ENCODE measurements around the gene KRTAP8-1. TPM values are rescaled to one million over a fixed set of nuclear protein-coding genes. Genes with fewer than 3 reads are reported as not detected.

KRTAP8-1 gene
- total RNA-seq, result not detected

- Histone ChIP-seq H3K36me3 (no peaks in the 10 kb centered on the region), H3K4me3 (no peak within 1 kb of the TSS), H3K27ac (replicated peaks in 1 of 4) (no peak within 1 kb of the TSS), H3K9me3 (no peaks in the 10 kb centered on the region), H3K27me3 (peaks cover 0 to 3% (median 0%) of the 10 kb centered on the region in 4 donors), H3K4me1 (no peaks in the 10 kb centered on the region)
- WGBS, result 95% methylated on average over 4 of the region's 5 CpGs
- intact Hi-C loops (cut with DNase I), result no loop called here
- TF ChIP-seq POLR2A (IDR thresholded peaks at IDR 0.05; ENCODE audit: low read depth) (no peak), POLR2AphosphoS5 (IDR thresholded peaks at IDR 0.05) (no peak), EP300 (IDR thresholded peaks at IDR 0.05) (no peak), CTCF (IDR thresholded peaks at IDR 0.05) (no peak)
- DNase-seq (ENCODE audit: extremely low spot score), result no peak
Observed at GRCh38 chr21:30813174-30813573, at the start of gene KRTAP8-1. KRTAP8-1 (minus strand) TSS chr21:30813274; CDS start chr21:30813220, 54 bp downstream.

- intact Hi-C loops (cut with DNase I), result no loop called here
- H3K27me3 ChIP-seq, result no peaks in the 10 kb centered on the region
- H3K4me1 ChIP-seq, result no peaks in the 10 kb centered on the region
- H3K4me3 ChIP-seq, result no peak overlapping the region
- peaks cover 0 to 14% (median 2%) of the 10 kb centered on the region in 4 donors for H3K9me3 ChIP-seq
- DNase-seq (ENCODE audit: extremely low spot score), result no peak
- no peak overlapping the region for H3K27ac ChIP-seq (replicated peaks in 1 of 4)
- no peaks in the 10 kb centered on the region for H3K36me3 ChIP-seq
- no peak for TF ChIP-seq EP300 (IDR thresholded peaks at IDR 0.05)
- no peak for TF ChIP-seq POLR2AphosphoS5 (IDR thresholded peaks at IDR 0.05)
- no peak for TF ChIP-seq CTCF (IDR thresholded peaks at IDR 0.05)
- TF ChIP-seq POLR2A (IDR thresholded peaks at IDR 0.05; ENCODE audit: low read depth), result no peak
- WGBS, result 83% methylated on average over 9 of the region's 9 CpGs
Observed at GRCh38 chr21:30847627-30848500, 34.8 kb upstream of the KRTAP8-1 start.

GRCh38 chr21:30842990-30843389 lies 29.9 kb upstream of the KRTAP8-1 start:
- H3K4me3 ChIP-seq, result no peak overlapping the region
- TF ChIP-seq POLR2AphosphoS5 (IDR thresholded peaks at IDR 0.05), result no peak
- TF ChIP-seq POLR2A (IDR thresholded peaks at IDR 0.05; ENCODE audit: low read depth), result no peak
- TF ChIP-seq EP300 (IDR thresholded peaks at IDR 0.05), result no peak
- no peak for TF ChIP-seq CTCF (IDR thresholded peaks at IDR 0.05)
- H3K36me3 ChIP-seq, result no peaks in the 10 kb centered on the region
- no peak overlapping the region for H3K27ac ChIP-seq (replicated peaks in 1 of 4)
- intact Hi-C loops (cut with DNase I), result no loop called here
- H3K9me3 ChIP-seq, result no peaks in the 10 kb centered on the region
- H3K27me3 ChIP-seq, result no peaks in the 10 kb centered on the region
- DNase-seq (ENCODE audit: extremely low spot score), result no peak
- H3K4me1 ChIP-seq, result no peaks in the 10 kb centered on the region

- H3K4me3 ChIP-seq, result no peak overlapping the region
- no peaks in the 10 kb centered on the region for H3K27me3 ChIP-seq
- no peak for DNase-seq (ENCODE audit: extremely low spot score)
- intact Hi-C loops (cut with DNase I), result no loop called here
- no peaks in the 10 kb centered on the region for H3K9me3 ChIP-seq
- no peaks in the 10 kb centered on the region for H3K4me1 ChIP-seq
- TF ChIP-seq POLR2AphosphoS5 (IDR thresholded peaks at IDR 0.05) (no peak), CTCF (IDR thresholded peaks at IDR 0.05) (no peak)
- H3K36me3 ChIP-seq, result no peaks in the 10 kb centered on the region
- 43% methylated on average over 5 of the region's 5 CpGs for WGBS
- H3K27ac ChIP-seq (replicated peaks in 1 of 4), result no peak overlapping the region
Observed at GRCh38 chr21:30839304-30839703, 26.2 kb upstream of the KRTAP8-1 start.

All from esophagus muscularis mucosa (tissue), 4 donors.